Measurements from ENCODE around the gene DNAJC30. TPM values are rescaled to one million over a fixed set of nuclear protein-coding genes. Genes with fewer than 3 reads are reported as not detected.
A peak's percentile ranks its signal among the peaks of the same experiment; 100 is the strongest.

The DNAJC30 gene
- total RNA-seq, 1 experiment from 2014 or later: 8.5 TPM

DNA sequence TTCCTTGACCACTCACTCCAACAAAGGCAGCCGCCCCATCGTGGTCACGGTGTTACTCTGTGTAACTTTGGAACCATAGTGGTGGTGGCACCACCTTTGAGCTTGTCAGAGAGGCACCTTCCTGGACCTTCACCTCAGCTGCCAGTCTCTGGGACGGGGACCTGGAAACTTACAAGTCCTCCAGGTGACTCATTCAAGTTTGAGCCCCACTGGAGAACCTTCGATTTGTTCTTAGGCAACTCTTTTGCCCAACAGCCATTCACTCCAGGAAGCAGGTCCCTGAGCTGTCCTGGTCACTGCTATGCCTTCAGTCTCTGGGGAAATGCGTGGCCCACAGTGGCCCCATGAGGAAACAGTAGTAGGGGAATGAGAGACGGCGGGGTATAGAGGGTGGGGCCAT lies 19.0 kb upstream of the DNAJC30 start:
- Histone ChIP-seq H4K20me1 (ENCODE audit: insufficient read depth) (0 out of 2 replicates have a peak, but pooled peaks cover 3% of the 10 kb centered on the region), H3K9ac (ENCODE audit: low read length) (no peak overlapping the region), H3K79me2 (ENCODE audit: insufficient read depth, low read length) (peaks cover 7% of the 10 kb centered on the region; the same call in 1 of the 2 replicates), H3K9me3 (ENCODE audit: control insufficient read depth in 1 of 2, insufficient read depth in 1 of 2, low read depth in 1 of 2, low read length in 2 of 2) (no peaks in the 10 kb centered on the region), H3K4me2 (ENCODE audit: low read length) (peak overlapping the region; percentile 34; the same call in 1 of the 2 replicates), H2AFZ (ENCODE audit: low read depth, low read length, poor library complexity, severe bottlenecking) (no peak overlapping the region), H3K9me2 (ENCODE audit: insufficient read depth) (no peaks in the 10 kb centered on the region), H3K4me3 (replicated peaks in 1 of 2; ENCODE audit: low read depth in 1 of 2, low read length in 2 of 2) (no peak overlapping the region), H3K27ac (ENCODE audit: low read depth, low read length) (peak overlapping the region; percentile 27; the same call in 1 of the 2 replicates), H3K27me3 (ENCODE audit: insufficient read depth, low read length) (no peaks in the 10 kb centered on the region), H3K4me1 (ENCODE audit: control insufficient read depth in 1 of 2, insufficient read depth in 2 of 2, low read length in 2 of 2) (peaks cover 22 to 47% of the 10 kb centered on the region in 2 experiments), H3K36me3 (ENCODE audit: control insufficient read depth in 1 of 2, insufficient read depth in 2 of 2, low read length in 2 of 2) (peaks cover 26 to 51% of the 10 kb centered on the region in 2 experiments; a peak in 3 of 4 replicates)
- ChIA-PET CTCF (interaction anchor here (0.7 to 2.0 kb wide), 3 partner anchors 13 to 32 kb away, joined by 3 to 7 read pairs (median 4); no protein-coding TSS in a partner anchor), RAD21 (ENCODE audit: low non-redundant PET in 1 of 2, low total read pairs in 2 of 2, uncharacterized antibody in 2 of 2, unreplicated experiment in 2 of 2) (interaction anchor here in 1 of 2 experiments (1.2 kb wide), 1 partner anchor 19 kb away, joined by 3 read pairs; no protein-coding TSS in a partner anchor), POLR2A (no interaction called here)
- TF ChIP-seq SP1 (IDR thresholded peaks at IDR 0.05; ENCODE audit: low read depth): no peak
- no peak for TF ChIP-seq ZNF274 (IDR thresholded peaks at IDR 0.05; ENCODE audit: low read depth, low read length)
- no peak for TF ChIP-seq POLR2A (IDR thresholded peaks at IDR 0.05; ENCODE audit: borderline replicate concordance, extremely low read depth, insufficient read depth, insufficient read length)
- ATAC-seq (no peak), DNase-seq (ENCODE audit: low read depth, low spot score) (no peak)
- intact Hi-C loops (cut with micrococcal nuclease): no loop called here
- BruUV-seq (replicated peaks): no TSS peak

DNA sequence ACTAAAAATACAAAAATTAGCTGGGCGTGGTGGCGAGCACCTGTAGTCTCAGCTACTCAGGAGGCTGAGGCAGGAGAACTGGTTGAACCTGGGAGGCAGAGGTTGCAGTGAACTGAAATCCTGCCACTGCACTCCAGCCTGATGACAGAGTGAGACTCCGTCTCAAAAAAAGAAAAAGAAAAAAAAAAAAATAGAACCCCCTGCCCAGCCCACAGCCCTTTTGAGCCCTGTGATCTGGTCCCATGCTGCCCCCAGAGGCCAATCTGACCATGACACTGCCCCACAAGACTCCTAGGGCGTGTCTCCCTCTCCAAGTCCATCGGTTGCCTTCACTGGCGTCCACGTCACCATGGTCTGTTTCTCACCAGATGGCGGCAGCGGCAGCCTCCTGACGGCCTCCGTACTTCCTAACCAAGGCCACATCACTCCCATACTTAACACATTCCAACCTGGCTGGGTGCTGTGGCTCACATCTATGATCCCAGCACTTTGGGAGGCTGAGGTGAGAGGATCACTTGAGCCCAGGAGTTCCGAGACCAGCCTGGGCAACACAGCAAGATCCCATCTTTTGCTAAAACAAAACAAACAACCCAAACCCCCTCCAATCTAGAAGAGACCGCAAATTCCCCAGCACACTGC lies 18.2 kb upstream of the DNAJC30 start:
- no peaks in the 10 kb centered on the region for H3K9me2 ChIP-seq (ENCODE audit: insufficient read depth)
- ChIA-PET POLR2A (no interaction called here), CTCF (interaction anchor here (1.2 to 2.0 kb wide), 4 partner anchors 9 to 33 kb away, joined by 3 to 7 read pairs (median 7); no protein-coding TSS in a partner anchor), RAD21 (ENCODE audit: low non-redundant PET in 1 of 2, low total read pairs in 2 of 2, uncharacterized antibody in 2 of 2, unreplicated experiment in 2 of 2) (no interaction called here)
- H3K79me2 ChIP-seq (ENCODE audit: insufficient read depth, low read length): peaks cover 7% of the 10 kb centered on the region; the same call in 1 of the 2 replicates
- H3K27ac ChIP-seq (ENCODE audit: low read depth, low read length): peak overlapping the region; percentile 27; the same call in 1 of the 2 replicates
- BruUV-seq (replicated peaks): TSS peak; percentile 6
- H3K27me3 ChIP-seq (ENCODE audit: insufficient read depth, low read length): no peaks in the 10 kb centered on the region
- H3K36me3 ChIP-seq (ENCODE audit: control insufficient read depth in 1 of 2, insufficient read depth in 2 of 2, low read length in 2 of 2): peaks cover 31 to 58% of the 10 kb centered on the region in 2 experiments; a peak in 3 of 4 replicates
- H4K20me1 ChIP-seq (ENCODE audit: insufficient read depth): 0 out of 2 replicates have a peak, but pooled peaks cover 3% of the 10 kb centered on the region
- H3K9me3 ChIP-seq (ENCODE audit: control insufficient read depth in 1 of 2, insufficient read depth in 1 of 2, low read depth in 1 of 2, low read length in 2 of 2): no peaks in the 10 kb centered on the region
- peak; percentile 27; the same call in 1 of the 2 replicates for TF ChIP-seq POLR2AphosphoS5 (IDR thresholded peaks at IDR 0.05; ENCODE audit: low read depth, low read length)
- no peak for TF ChIP-seq POLR2A (IDR thresholded peaks at IDR 0.05; ENCODE audit: borderline replicate concordance, extremely low read depth, insufficient read depth, insufficient read length)
- TF ChIP-seq, protein P1, sequence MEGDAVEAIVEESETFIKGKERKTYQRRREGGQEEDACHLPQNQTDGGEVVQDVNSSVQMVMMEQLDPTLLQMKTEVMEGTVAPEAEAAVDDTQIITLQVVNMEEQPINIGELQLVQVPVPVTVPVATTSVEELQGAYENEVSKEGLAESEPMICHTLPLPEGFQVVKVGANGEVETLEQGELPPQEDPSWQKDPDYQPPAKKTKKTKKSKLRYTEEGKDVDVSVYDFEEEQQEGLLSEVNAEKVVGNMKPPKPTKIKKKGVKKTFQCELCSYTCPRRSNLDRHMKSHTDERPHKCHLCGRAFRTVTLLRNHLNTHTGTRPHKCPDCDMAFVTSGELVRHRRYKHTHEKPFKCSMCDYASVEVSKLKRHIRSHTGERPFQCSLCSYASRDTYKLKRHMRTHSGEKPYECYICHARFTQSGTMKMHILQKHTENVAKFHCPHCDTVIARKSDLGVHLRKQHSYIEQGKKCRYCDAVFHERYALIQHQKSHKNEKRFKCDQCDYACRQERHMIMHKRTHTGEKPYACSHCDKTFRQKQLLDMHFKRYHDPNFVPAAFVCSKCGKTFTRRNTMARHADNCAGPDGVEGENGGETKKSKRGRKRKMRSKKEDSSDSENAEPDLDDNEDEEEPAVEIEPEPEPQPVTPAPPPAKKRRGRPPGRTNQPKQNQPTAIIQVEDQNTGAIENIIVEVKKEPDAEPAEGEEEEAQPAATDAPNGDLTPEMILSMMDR (IDR thresholded peaks at IDR 0.05 in 2 of 3, conservative IDR thresholded peaks at IDR 0.05 in 1 of 3; ENCODE audit: borderline replicate concordance in 1 of 3, insufficient read depth in 1 of 3, low read depth in 2 of 3, low read length in 2 of 3): peak in 2 of 3 experiments; percentile 61 to 77; a peak in 4 of 6 replicates
- TF ChIP-seq, protein P2, sequence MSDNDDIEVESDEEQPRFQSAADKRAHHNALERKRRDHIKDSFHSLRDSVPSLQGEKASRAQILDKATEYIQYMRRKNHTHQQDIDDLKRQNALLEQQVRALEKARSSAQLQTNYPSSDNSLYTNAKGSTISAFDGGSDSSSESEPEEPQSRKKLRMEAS (IDR thresholded peaks at IDR 0.05): no peak
- TF ChIP-seq EZH2 (IDR thresholded peaks at IDR 0.05): no peak
- TF ChIP-seq JUND (IDR thresholded peaks at IDR 0.05): no peak
- no peak for TF ChIP-seq CEBPB (IDR thresholded peaks at IDR 0.05; ENCODE audit: low read depth)
- no peak for TF ChIP-seq SIN3A (IDR thresholded peaks at IDR 0.05; ENCODE audit: low read depth)
- no peak for TF ChIP-seq ELF1 (IDR thresholded peaks at IDR 0.05; ENCODE audit: borderline replicate concordance, low read depth)
- H3K4me2 ChIP-seq (ENCODE audit: low read length): peak overlapping the region; percentile 34; the same call in 1 of the 2 replicates
- no peak overlapping the region for H3K4me3 ChIP-seq (replicated peaks in 1 of 2; ENCODE audit: low read depth in 1 of 2, low read length in 2 of 2)
- DNase-seq (ENCODE audit: low read depth, low spot score) (peak; percentile 68), ATAC-seq (peak; percentile 66)
- no peak overlapping the region for H3K9ac ChIP-seq (ENCODE audit: low read length)
- H3K4me1 ChIP-seq (ENCODE audit: control insufficient read depth in 1 of 2, insufficient read depth in 2 of 2, low read length in 2 of 2): peaks cover 15 to 39% of the 10 kb centered on the region in 2 experiments
- no peak overlapping the region for H2AFZ ChIP-seq (ENCODE audit: low read depth, low read length, poor library complexity, severe bottlenecking)
- intact Hi-C loops (cut with micrococcal nuclease): loop anchor here (1.0 kb wide), 1 partner anchor 94 kb away; no protein-coding TSS in a partner anchor

All from HCT116 (cell line).